A673 (cell line): ENCODE results near the gene SEMA3A. TPM values are rescaled to one million over a fixed set of nuclear protein-coding genes. Genes with fewer than 3 reads are reported as not detected.

ENCODE experiments used
- BruUV-seq: library from RNA; stranded (reverse); fragments of 400-500 nt; replicated peaks from 2 replicates; lab custom pipeline; 2021; lab: Mats Ljungman, UMichigan
- CTCF ChIA-PET: fragments of 300-600 bp; sonication (Branson Sonifier 250); formaldehyde crosslinking; loops from one replicate; lab custom pipeline; 2022; ENCODE audit warnings: antibody characterized with exemption; lab: Charles Lee
- POLR2A ChIA-PET: fragments of 300-600 bp; sonication (Branson Sonifier 250); formaldehyde crosslinking; loops from one replicate; lab custom pipeline; 2022; ENCODE audit warnings: antibody characterized with exemption; ENCODE audit not compliant: low non-redundant PET; lab: Charles Lee
- DNase-seq: peaks from one replicate; pipeline ENCODE4 v3.0.0-alpha.2; 2015; ENCODE audit warnings: low spot score
- H3K27ac ChIP-seq: fragments of 200-600 bp; sonication (generic); 2 replicates; pipeline ENCODE4 v1.5.1; 2016; ENCODE audit warnings: mixed run types, low read depth, mild to moderate bottlenecking, mixed read lengths, antibody characterized with exemption, low read length; ENCODE audit not compliant: poor library complexity, severe bottlenecking
- H3K27me3 ChIP-seq: fragments of 200-600 bp; sonication (generic); replicated peaks from 2 replicates; pipeline ENCODE4 v1.6.1; 2017; ENCODE audit warnings: mixed run types, low read depth, mild to moderate bottlenecking, mixed read lengths, antibody characterized with exemption, low read length; ENCODE audit not compliant: insufficient read depth, poor library complexity
- H3K36me3 ChIP-seq: fragments of 200-600 bp; sonication (generic); 2 replicates; pipeline ENCODE4 v1.6.1; 2016; ENCODE audit warnings: mixed run types, mild to moderate bottlenecking, mixed read lengths, antibody characterized with exemption, low read length; ENCODE audit not compliant: insufficient read depth, poor library complexity, severe bottlenecking
- H3K4me1 ChIP-seq: fragments of 200-600 bp; sonication (generic); 2 replicates; pipeline ENCODE4 v1.6.1; 2017; ENCODE audit warnings: mixed run types, mild to moderate bottlenecking, mixed read lengths, antibody characterized with exemption, low read length; ENCODE audit not compliant: insufficient read depth, poor library complexity, severe bottlenecking
- H3K4me3 ChIP-seq: fragments of 200-600 bp; sonication (generic); 2 replicates; pipeline ENCODE4 v1.5.1; 2016; ENCODE audit warnings: low read depth, mixed run types, mild to moderate bottlenecking, mixed read lengths, low read length; ENCODE audit not compliant: poor library complexity, severe bottlenecking
- H3K9me3 ChIP-seq: fragments of 200-600 bp; sonication (generic); 2 replicates; pipeline ENCODE4 v1.6.1; 2016; ENCODE audit warnings: mixed run types, low read depth, mild to moderate bottlenecking, mixed read lengths, antibody characterized with exemption, low read length; ENCODE audit not compliant: poor library complexity, severe bottlenecking
- CTCF ChIP-seq: fragments of 300-800, 200-600 bp; sonication (generic); conservative IDR thresholded peaks from 2 replicates; pipeline ENCODE4 v1.5.1; 2017; ENCODE audit warnings: low read depth, mild to moderate bottlenecking, antibody characterized with exemption, low read length, moderate library complexity, mixed read lengths
- EZH2 ChIP-seq: fragments of 200-600 bp; sonication (generic); IDR thresholded peaks from 2 replicates; pipeline ENCODE4 v1.6.1; 2017; ENCODE audit warnings: borderline replicate concordance, low read depth, mild to moderate bottlenecking, mixed read lengths, antibody characterized with exemption, low read length; ENCODE audit not compliant: poor library complexity, severe bottlenecking
- intact Hi-C: fragments of 100-400 bp; cut with micrococcal nuclease; formaldehyde crosslinking; loops from one replicate; pipeline ENCODE4 v1.10.0; 2022; ENCODE audit not compliant: unreplicated experiment
- total RNA-seq: library from RNA; stranded (reverse); gene quantifications from 2 replicates; pipeline ENCODE4 v1.2.3, GENCODE V29; 2021

SEMA3A gene
- total RNA-seq, 1 experiment from 2014 or later: 22.8 TPM

GRCh38 chr7:84125654-84126053, 68.9 kb downstream of the SEMA3A start:
- ChIA-PET CTCF (no interaction called here), POLR2A (no interaction called here)
- no peak overlapping the region for H3K27ac ChIP-seq
- peaks cover 36% of the 10 kb centered on the region for H3K4me1 ChIP-seq
- BruUV-seq: no TSS peak
- no peak for DNase-seq
- no peak overlapping the region for H3K4me3 ChIP-seq
- intact Hi-C loops: no loop called here
- H3K36me3 ChIP-seq: no peaks in the 10 kb centered on the region
- no peaks in the 10 kb centered on the region for H3K9me3 ChIP-seq
- TF ChIP-seq EZH2: no peak
- TF ChIP-seq CTCF: no peak
- H3K27me3 ChIP-seq: no peaks in the 10 kb centered on the region

GRCh38 chr7:84123965-84124547, 70.5 kb downstream of the SEMA3A start:
- no peak for TF ChIP-seq CTCF
- no peak for TF ChIP-seq EZH2
- Histone ChIP-seq H3K36me3 (no peaks in the 10 kb centered on the region), H3K27me3 (no peaks in the 10 kb centered on the region), H3K27ac (peak overlapping the region; percentile 63), H3K9me3 (no peaks in the 10 kb centered on the region), H3K4me1 (peaks cover 23% of the 10 kb centered on the region), H3K4me3 (no peak overlapping the region)
- BruUV-seq: no TSS peak
- DNase-seq: no peak
- ChIA-PET POLR2A (no interaction called here), CTCF (no interaction called here)
- intact Hi-C loops: no loop called here

GRCh38 chr7:84122582-84123360, 71.8 kb downstream of the SEMA3A start:
- POLR2A ChIA-PET: no interaction called here
- no peak overlapping the region for H3K27ac ChIP-seq
- peaks cover 14% of the 10 kb centered on the region for H3K4me1 ChIP-seq
- CTCF ChIA-PET: no interaction called here
- intact Hi-C loops: no loop called here
- no peaks in the 10 kb centered on the region for H3K36me3 ChIP-seq
- BruUV-seq: no TSS peak
- DNase-seq: no peak
- H3K4me3 ChIP-seq: no peak overlapping the region
- no peak for TF ChIP-seq CTCF
- TF ChIP-seq EZH2: no peak
- H3K27me3 ChIP-seq: no peaks in the 10 kb centered on the region
- no peaks in the 10 kb centered on the region for H3K9me3 ChIP-seq
